H9 (cell line): ENCODE data around the gene CDH4. TPM values are rescaled to one million over a fixed set of nuclear protein-coding genes. Genes with fewer than 3 reads are reported as not detected.

Experiments
- DNase-seq: peaks from one replicate; pipeline ENCODE4 v3.0.0-alpha.2; 2017
- H2AFZ ChIP-seq: one replicate; pipeline ENCODE4 v1.6.1; 2013; ENCODE audit warnings: mild to moderate bottlenecking, low read length, control low read depth, moderate library complexity
- H2AK5ac ChIP-seq: 2 replicates; pipeline ENCODE4 v1.6.1; 2013; ENCODE audit warnings: low read length, control low read depth, mixed read lengths; ENCODE audit not compliant: insufficient read length
- H2BK120ac ChIP-seq: one replicate; pipeline ENCODE4 v1.6.1; 2013; ENCODE audit warnings: low read depth, mild to moderate bottlenecking, low read length, control low read depth, inconsistent platforms; ENCODE audit not compliant: poor library complexity, severe bottlenecking
- H2BK12ac ChIP-seq: 2 replicates; pipeline ENCODE4 v1.6.1; 2013; ENCODE audit warnings: low read length, control low read depth, mixed read lengths, low read depth; ENCODE audit not compliant: insufficient read length
- H2BK15ac ChIP-seq: 2 replicates; pipeline ENCODE4 v1.6.1; 2013; ENCODE audit warnings: low read depth, low read length, control low read depth
- H2BK20ac ChIP-seq: one replicate; pipeline ENCODE4 v1.6.1; 2013; ENCODE audit warnings: low read depth, mild to moderate bottlenecking, low read length, control low read depth, inconsistent platforms; ENCODE audit not compliant: poor library complexity, severe bottlenecking
- H2BK5ac ChIP-seq: 2 replicates; pipeline ENCODE4 v1.6.1; 2013; ENCODE audit warnings: low read length, control low read depth, mixed read lengths; ENCODE audit not compliant: insufficient read length
- H3K14ac ChIP-seq: 2 replicates; pipeline ENCODE4 v1.6.1; 2013; ENCODE audit warnings: low read length, control low read depth; ENCODE audit not compliant: insufficient read depth
- H3K18ac ChIP-seq: 2 replicates; pipeline ENCODE4 v1.6.1; 2013; ENCODE audit warnings: low read depth, mild to moderate bottlenecking, mixed read lengths, low read length, control low read depth; ENCODE audit not compliant: insufficient read length
- H3K23ac ChIP-seq: 2 replicates; pipeline ENCODE4 v1.6.1; 2013; ENCODE audit warnings: low read length, control low read depth, mixed read lengths, low read depth; ENCODE audit not compliant: insufficient read length
- H3K23me2 ChIP-seq: 2 replicates; pipeline ENCODE4 v1.6.1; 2013; ENCODE audit warnings: low read depth, mild to moderate bottlenecking, mixed read lengths, low read length, control low read depth; ENCODE audit not compliant: insufficient read length, poor library complexity, severe bottlenecking
- H3K27ac ChIP-seq: 2 replicates; pipeline ENCODE4 v1.5.1; 2013; ENCODE audit warnings: low read length, control low read depth, mixed read lengths, low read depth; ENCODE audit not compliant: insufficient read length
- H3K27me3 ChIP-seq: 2 replicates; pipeline ENCODE4 v1.6.1; 2013; ENCODE audit warnings: low read length, control low read depth, inconsistent platforms; ENCODE audit not compliant: insufficient read depth
- H3K4ac ChIP-seq: 2 replicates; pipeline ENCODE4 v1.6.1; 2013; ENCODE audit warnings: low read depth, mild to moderate bottlenecking, control low read depth, inconsistent platforms, low read length, moderate library complexity
- H3K4me1 ChIP-seq: 2 replicates; pipeline ENCODE4 v1.6.1; 2013; ENCODE audit warnings: low read length, control low read depth, inconsistent platforms; ENCODE audit not compliant: insufficient read depth
- H3K4me2 ChIP-seq: 2 replicates; pipeline ENCODE4 v1.6.1; 2013; ENCODE audit warnings: low read length, control low read depth, mixed read lengths; ENCODE audit not compliant: insufficient read length, insufficient read depth
- H3K56ac ChIP-seq: 2 replicates; pipeline ENCODE4 v1.6.1; 2013; ENCODE audit warnings: low read depth, mild to moderate bottlenecking, mixed read lengths, low read length, control low read depth; ENCODE audit not compliant: insufficient read length
- H3K79me1 ChIP-seq: 2 replicates; pipeline ENCODE4 v1.6.1; 2013; ENCODE audit warnings: low read depth, mild to moderate bottlenecking, moderate library complexity, low read length, control low read depth, inconsistent platforms; ENCODE audit not compliant: insufficient read depth, poor library complexity, severe bottlenecking
- H3K79me2 ChIP-seq: 2 replicates; pipeline ENCODE4 v1.6.1; 2013; ENCODE audit warnings: low read length, control low read depth, inconsistent platforms; ENCODE audit not compliant: insufficient read depth
- H3K9ac ChIP-seq: 2 replicates; pipeline ENCODE4 v1.6.1; 2013; ENCODE audit warnings: low read length, control low read depth, mixed read lengths; ENCODE audit not compliant: insufficient read length; ENCODE audit errors: extremely low read depth
- H3K9me3 ChIP-seq: one replicate; pipeline ENCODE4 v1.6.1; 2013; ENCODE audit warnings: low read depth, low read length, inconsistent platforms; ENCODE audit not compliant: control insufficient read depth
- H3T11ph ChIP-seq: one replicate; pipeline ENCODE4 v1.6.1; 2013; ENCODE audit warnings: mild to moderate bottlenecking, low read length, control low read depth, inconsistent platforms
- H4K20me1 ChIP-seq: one replicate; pipeline ENCODE4 v1.6.1; 2013; ENCODE audit not compliant: control insufficient read depth, insufficient read length, insufficient read depth
- H4K5ac ChIP-seq: 2 replicates; pipeline ENCODE4 v1.6.1; 2013; ENCODE audit warnings: low read depth, mild to moderate bottlenecking, mixed read lengths, low read length, control low read depth; ENCODE audit not compliant: insufficient read length
- H4K8ac ChIP-seq: replicated peaks from 2 replicates; pipeline ENCODE4 v1.6.1; 2013; ENCODE audit warnings: low read length, control low read depth, mixed read lengths, low read depth; ENCODE audit not compliant: insufficient read length
- H4K91ac ChIP-seq: 2 replicates; pipeline ENCODE4 v1.6.1; 2013; ENCODE audit warnings: low read depth, mild to moderate bottlenecking, moderate library complexity, mixed read lengths, low read length, control low read depth; ENCODE audit not compliant: insufficient read length
- H3K27ac Mint-ChIP-seq, 3 experiments: 2 replicates in 2 of 3; 3 replicates in 1 of 3; pipeline ENCODE4 v1.8.0; 2020 to 2021; ENCODE audit warnings: mixed read lengths in 3 of 3, mild to moderate bottlenecking in 1 of 3, moderate library complexity in 1 of 3
- H3K27me3 Mint-ChIP-seq: 2 replicates; pipeline ENCODE4 v1.8.0; 2021; ENCODE audit warnings: low read depth, mild to moderate bottlenecking, moderate library complexity, mixed read lengths
- H3K36me3 Mint-ChIP-seq, 3 experiments: 2 replicates in 2 of 3; 3 replicates in 1 of 3; pipeline ENCODE4 v1.8.0; 2020 to 2021; ENCODE audit warnings: low read depth in 3 of 3, mixed read lengths in 3 of 3; ENCODE audit not compliant: insufficient read depth in 1 of 3
- H3K4me1 Mint-ChIP-seq, 2 experiments: 2 replicates each; pipeline ENCODE4 v1.8.0; 2020; ENCODE audit warnings: mixed read lengths in 2 of 2
- H3K4me3 Mint-ChIP-seq, 2 experiments: 2 replicates in 1 of 2; 3 replicates in 1 of 2; pipeline ENCODE4 v1.8.0; 2020 to 2021; ENCODE audit warnings: mild to moderate bottlenecking in 2 of 2, mixed read lengths in 2 of 2, moderate library complexity in 1 of 2
- H3K9me3 Mint-ChIP-seq, 2 experiments: 2 replicates in 1 of 2; 3 replicates in 1 of 2; pipeline ENCODE4 v1.8.0; 2020; ENCODE audit warnings: mild to moderate bottlenecking in 2 of 2, mixed read lengths in 2 of 2, moderate library complexity in 1 of 2
- CTCF ChIP-seq: fragments of 200-600 bp; sonication (generic); conservative IDR thresholded peaks from 3 replicates; pipeline ENCODE4 v1.8.0; 2021; ENCODE audit warnings: antibody characterized with exemption, mild to moderate bottlenecking
- WGBS: extraction: QIAGEN DNeasy Blood & Tissue Kit; methylation state at CpG from one replicate; pipeline ENCODE4 v1.1.7; 2013; ENCODE audit warnings: missing lambda C conversion rate, low lambda C conversion rate, mixed read lengths; ENCODE audit not compliant: insufficient read length; ENCODE audit errors: extremely low coverage; 5-methylcytosine and 5-hydroxymethylcytosine counted together
- total RNA-seq: library from RNA; stranded (reverse); gene quantifications from 2 replicates; pipeline ENCODE4 v1.2.1, GENCODE V29; 2021

Gene CDH4
- total RNA-seq, 1 experiment from 2014 or later: 3.0 TPM

GRCh38 chr20:61876952-61877728, 625.1 kb downstream of the CDH4 start:
- no peak overlapping the region for H3T11ph ChIP-seq
- H3K4ac ChIP-seq: no peak overlapping the region
- H3K27ac ChIP-seq: no peak overlapping the region
- no peak overlapping the region for H4K8ac ChIP-seq
- no peak overlapping the region for H2BK5ac ChIP-seq
- H2AK5ac ChIP-seq: no peak overlapping the region
- no peak overlapping the region for H2BK12ac ChIP-seq
- H4K5ac ChIP-seq: no peak overlapping the region
- no peak overlapping the region; the same call in 1 of the 2 replicates for H3K14ac ChIP-seq
- no peak overlapping the region for H2BK120ac ChIP-seq
- H3K4me3 Mint-ChIP-seq: no peak overlapping the region
- H3K23ac ChIP-seq: no peak overlapping the region
- no peaks in the 10 kb centered on the region for H3K79me2 ChIP-seq
- H3K36me3 Mint-ChIP-seq: no peaks in the 10 kb centered on the region
- peaks cover 11% of the 10 kb centered on the region for H3K27me3 Mint-ChIP-seq
- TF ChIP-seq CTCF: no peak
- no peak overlapping the region for H2AFZ ChIP-seq
- no peaks in the 10 kb centered on the region for H3K23me2 ChIP-seq
- no peak overlapping the region for H3K18ac ChIP-seq
- no peak overlapping the region for H4K91ac ChIP-seq
- H3K27me3 ChIP-seq: peaks cover 1% of the 10 kb centered on the region; the same call in 1 of the 2 replicates
- H4K20me1 ChIP-seq: no peaks in the 10 kb centered on the region
- no peak overlapping the region for H3K4me2 ChIP-seq
- H3K4me1 ChIP-seq: no peaks in the 10 kb centered on the region
- H3K9me3 ChIP-seq: no peaks in the 10 kb centered on the region
- no peak overlapping the region for H3K56ac ChIP-seq
- H3K27ac Mint-ChIP-seq: peak overlapping the region in 1 of 3 experiments; percentile 39; a peak in 2 of 7 replicates
- H3K4me1 Mint-ChIP-seq: no peaks in the 10 kb centered on the region
- WGBS: no CpG with 5 or more reads among the region's 30 CpGs
- H2BK20ac ChIP-seq: no peak overlapping the region
- DNase-seq: no peak
- H2BK15ac ChIP-seq: no peak overlapping the region
- no peaks in the 10 kb centered on the region; a peak in 2 of 5 replicates for H3K9me3 Mint-ChIP-seq
- no peaks in the 10 kb centered on the region for H3K79me1 ChIP-seq
- no peak overlapping the region for H3K9ac ChIP-seq
